Skeletal muscle tissue (tissue), 4 donors: ENCODE data around the gene DNAI7. TPM values are rescaled to one million over a fixed set of nuclear protein-coding genes. Genes with fewer than 3 reads are reported as not detected.
A peak's percentile ranks its signal among the peaks of the same experiment; 100 is the strongest.

Experiments
- H3K27ac ChIP-seq: one replicate; pipeline ENCODE4 v1.7.0; 2013; ENCODE audit warnings: mild to moderate bottlenecking, low read depth, low read length, inconsistent platforms
- H3K27me3 ChIP-seq, 3 donors: one replicate each; pipeline ENCODE4 v1.7.0; 2013; ENCODE audit warnings: low read length in 3 of 3; ENCODE audit not compliant: control insufficient read depth in 3 of 3, insufficient read depth in 3 of 3
- H3K36me3 ChIP-seq, 3 donors: one replicate each; pipeline ENCODE4 v1.7.0; 2013; ENCODE audit warnings: low read length in 3 of 3; ENCODE audit not compliant: control insufficient read depth in 3 of 3, insufficient read depth in 3 of 3
- H3K4me1 ChIP-seq, 3 donors: one replicate each; pipeline ENCODE4 v1.7.0; 2013; ENCODE audit warnings: low read length in 3 of 3, mild to moderate bottlenecking in 3 of 3; ENCODE audit not compliant: control insufficient read depth in 3 of 3, insufficient read depth in 3 of 3
- H3K4me3 ChIP-seq, 3 donors: one replicate each; pipeline ENCODE4 v1.7.0; 2013; ENCODE audit warnings: low read length in 3 of 3
- H3K9ac ChIP-seq, 3 donors: one replicate each; pipeline ENCODE4 v1.7.0; 2013; ENCODE audit warnings: low read length in 3 of 3, mild to moderate bottlenecking in 3 of 3, moderate library complexity in 2 of 3, low read depth in 1 of 3
- H3K9me3 ChIP-seq, 3 donors: one replicate each; pipeline ENCODE4 v1.7.0; 2013; ENCODE audit warnings: low read length in 3 of 3; ENCODE audit not compliant: control insufficient read depth in 3 of 3
- total RNA-seq: library from RNA; depleted of rRNA; stranded (reverse); fragments of >200 nt; gene quantifications from one replicate; pipeline ENCODE4 v1.2.3, GENCODE V29; 2014
- donor health status: Osteomylitis.

Gene DNAI7
- total RNA-seq, 1 donor from 2014 or later = 1.6 TPM

- no peaks in the 10 kb centered on the region for H3K9me3 ChIP-seq
- no peaks in the 10 kb centered on the region for H3K4me1 ChIP-seq
- peaks cover 6 to 17% (median 13%) of the 10 kb centered on the region in 3 donors for H3K36me3 ChIP-seq
- H3K27me3 ChIP-seq = no peaks in the 10 kb centered on the region
- no peak overlapping the region for H3K27ac ChIP-seq
- H3K9ac ChIP-seq = no peak overlapping the region
- H3K4me3 ChIP-seq = no peak overlapping the region
Measured at GRCh38 chr12:25207846-25208245, 12.9 kb upstream of the DNAI7 start.

GRCh38 chr12:25207411-25207810, 12.5 kb upstream of the DNAI7 start:
- Histone ChIP-seq H3K9ac (no peak overlapping the region), H3K36me3 (peaks cover 6 to 17% (median 13%) of the 10 kb centered on the region in 3 donors), H3K27me3 (no peaks in the 10 kb centered on the region), H3K27ac (no peak overlapping the region), H3K9me3 (no peaks in the 10 kb centered on the region), H3K4me3 (no peak overlapping the region), H3K4me1 (no peaks in the 10 kb centered on the region)

- peaks cover 0 to 10% (median 0%) of the 10 kb centered on the region in 3 donors for H3K4me1 ChIP-seq
- H3K27me3 ChIP-seq = no peaks in the 10 kb centered on the region
- peaks cover 0 to 6% (median 5%) of the 10 kb centered on the region in 3 donors for H3K36me3 ChIP-seq
- no peak overlapping the region for H3K9ac ChIP-seq
- H3K4me3 ChIP-seq = no peak overlapping the region
- no peak overlapping the region for H3K27ac ChIP-seq
- no peaks in the 10 kb centered on the region for H3K9me3 ChIP-seq
Measured at GRCh38 chr12:25202137-25202536, 7.2 kb upstream of the DNAI7 start.

- H3K4me1 ChIP-seq = peaks cover 0 to 17% (median 8%) of the 10 kb centered on the region in 3 donors
- no peaks in the 10 kb centered on the region for H3K9me3 ChIP-seq
- H3K27ac ChIP-seq = no peak overlapping the region
- no peak overlapping the region for H3K9ac ChIP-seq
- H3K36me3 ChIP-seq = peaks cover 0 to 6% (median 0%) of the 10 kb centered on the region in 3 donors
- no peaks in the 10 kb centered on the region for H3K27me3 ChIP-seq
- no peak overlapping the region for H3K4me3 ChIP-seq
Measured at GRCh38 chr12:25200703-25201102, 5.7 kb upstream of the DNAI7 start.

- Histone ChIP-seq H3K27me3 (no peaks in the 10 kb centered on the region), H3K4me3 (no peak overlapping the region), H3K9me3 (no peaks in the 10 kb centered on the region), H3K4me1 (peaks cover 5 to 24% (median 11%) of the 10 kb centered on the region in 3 donors), H3K9ac (peak overlapping the region in 1 of 3 donors; percentile 17), H3K36me3 (no peaks in the 10 kb centered on the region), H3K27ac (no peak overlapping the region)
Measured at GRCh38 chr12:25197608-25198007, 2.6 kb upstream of the DNAI7 start.

- H3K9ac ChIP-seq = peak overlapping the region; percentile 99
- no peaks in the 10 kb centered on the region for H3K9me3 ChIP-seq
- H3K27ac ChIP-seq = peak overlapping the region; percentile 95
- peak overlapping the region; percentile 90 to 95 (median 90) for H3K4me3 ChIP-seq
- H3K4me1 ChIP-seq = peaks cover 5 to 24% (median 11%) of the 10 kb centered on the region in 3 donors
- H3K27me3 ChIP-seq = no peaks in the 10 kb centered on the region
- no peaks in the 10 kb centered on the region for H3K36me3 ChIP-seq
Measured at GRCh38 chr12:25194722-25195055, 271 bp downstream of the DNAI7 start.

- Histone ChIP-seq H3K27me3 (no peaks in the 10 kb centered on the region), H3K4me1 (peaks cover 5 to 24% (median 11%) of the 10 kb centered on the region in 3 donors), H3K9ac (peak overlapping the region in 1 of 3 donors; percentile 99), H3K36me3 (no peaks in the 10 kb centered on the region), H3K9me3 (no peaks in the 10 kb centered on the region), H3K4me3 (peak overlapping the region; percentile 90 to 95 (median 90)), H3K27ac (peak overlapping the region; percentile 95)
Measured at GRCh38 chr12:25194214-25194613, 746 bp downstream of the DNAI7 start.

GRCh38 chr12:25190793-25191192, 4.2 kb downstream of the DNAI7 start:
- Histone ChIP-seq H3K27me3 (no peaks in the 10 kb centered on the region), H3K36me3 (no peaks in the 10 kb centered on the region), H3K9ac (no peak overlapping the region), H3K4me3 (no peak overlapping the region), H3K9me3 (no peaks in the 10 kb centered on the region), H3K4me1 (peaks cover 3 to 6% (median 5%) of the 10 kb centered on the region in 3 donors), H3K27ac (no peak overlapping the region)

- H3K27me3 ChIP-seq = no peaks in the 10 kb centered on the region
- no peak overlapping the region for H3K9ac ChIP-seq
- H3K9me3 ChIP-seq = no peaks in the 10 kb centered on the region
- H3K4me1 ChIP-seq = peaks cover 2 to 5% (median 2%) of the 10 kb centered on the region in 3 donors
- no peak overlapping the region for H3K4me3 ChIP-seq
- H3K27ac ChIP-seq = no peak overlapping the region
- no peaks in the 10 kb centered on the region for H3K36me3 ChIP-seq
Measured at GRCh38 chr12:25189656-25190055, 5.3 kb downstream of the DNAI7 start.

- no peaks in the 10 kb centered on the region for H3K36me3 ChIP-seq
- H3K27ac ChIP-seq = no peak overlapping the region
- H3K4me1 ChIP-seq = no peaks in the 10 kb centered on the region
- H3K4me3 ChIP-seq = no peak overlapping the region
- no peaks in the 10 kb centered on the region for H3K9me3 ChIP-seq
- H3K9ac ChIP-seq = no peak overlapping the region
- H3K27me3 ChIP-seq = no peaks in the 10 kb centered on the region
Measured at GRCh38 chr12:25187781-25188180, 7.2 kb downstream of the DNAI7 start.
